Panc1 (cell line): ENCODE measurements around the gene SLC39A2. TPM values are rescaled to one million over a fixed set of nuclear protein-coding genes. Genes with fewer than 3 reads are reported as not detected.

Source experiments
- ATAC-seq: fragments of 200-7000 bp; cut with Tn5 transposase; 2 replicates; pipeline ENCODE4 v1.9.1; 2020; ENCODE audit warnings: mild to moderate bottlenecking, moderate library complexity
- BruUV-seq: library from RNA; stranded (reverse); fragments of 400-500 nt; replicated peaks from 2 replicates; lab custom pipeline; 2021; lab: Mats Ljungman, UMichigan
- CTCF ChIA-PET: fragments of 300-600 bp; sonication (Branson Sonifier 250); formaldehyde crosslinking; loops from one replicate; lab custom pipeline; 2022; ENCODE audit warnings: antibody characterized with exemption; lab: Charles Lee
- POLR2A ChIA-PET: fragments of 300-600 bp; sonication (Branson Sonifier 250); formaldehyde crosslinking; loops from one replicate; lab custom pipeline; 2022; ENCODE audit warnings: antibody characterized with exemption; lab: Charles Lee
- DNase-seq: peaks from one replicate; pipeline ENCODE4 v3.0.0-alpha.2; 2010; ENCODE audit warnings: low read depth, low spot score
- H3K27ac ChIP-seq: 2 replicates; pipeline ENCODE4 v1.5.1; 2011; ENCODE audit warnings: mild to moderate bottlenecking, low read length, inconsistent platforms
- H3K27me3 ChIP-seq: fragments of 200-500 bp; sonication (Bioruptor generic); 2 replicates; pipeline ENCODE4 v1.6.0; 2014; ENCODE audit warnings: low read length, inconsistent platforms; ENCODE audit not compliant: control insufficient read depth, insufficient read depth
- H3K36me3 ChIP-seq: fragments of 200-500 bp; sonication (Bioruptor generic); 2 replicates; pipeline ENCODE4 v1.5.1; 2014; ENCODE audit warnings: inconsistent platforms, mild to moderate bottlenecking, low read length, moderate library complexity; ENCODE audit not compliant: control insufficient read depth, insufficient read depth
- H3K4me1 ChIP-seq: 2 replicates; pipeline ENCODE4 v1.5.1; 2011; ENCODE audit warnings: inconsistent platforms, mild to moderate bottlenecking, low read length, moderate library complexity; ENCODE audit not compliant: control insufficient read depth, insufficient read depth
- H3K4me3 ChIP-seq, 2 experiments: 2 replicates each; pipeline ENCODE4 v1.5.1; 2011 to 2012; ENCODE audit warnings: low read depth in 2 of 2, low read length in 2 of 2, mild to moderate bottlenecking in 2 of 2, inconsistent platforms in 1 of 2, moderate library complexity in 1 of 2
- H3K9me3 ChIP-seq: fragments of 200-500 bp; sonication (Bioruptor generic); 2 replicates; pipeline ENCODE4 v1.5.1; 2014; ENCODE audit warnings: low read depth, mild to moderate bottlenecking, inconsistent platforms, low read length, moderate library complexity; ENCODE audit not compliant: control insufficient read depth, insufficient read depth
- CTCF ChIP-seq: fragments of 450-650 bp; IDR thresholded peaks from 2 replicates; pipeline ENCODE4 v1.5.1; 2017; ENCODE audit warnings: mild to moderate bottlenecking
- POLR2AphosphoS5 ChIP-seq: IDR thresholded peaks from 2 replicates; pipeline ENCODE4 v1.6.1; 2012; ENCODE audit warnings: mild to moderate bottlenecking, low read depth, low read length, moderate library complexity
- REST ChIP-seq, 2 experiments: IDR thresholded peaks; 2 replicates each; pipeline ENCODE4 v1.6.1; 2011 to 2012; ENCODE audit warnings: low read depth in 2 of 2, control low read depth in 1 of 2, low read length in 1 of 2, mild to moderate bottlenecking in 1 of 2, moderate library complexity in 1 of 2; ENCODE audit not compliant: insufficient read depth in 1 of 2
- SIN3A ChIP-seq: IDR thresholded peaks from 2 replicates; pipeline ENCODE4 v1.6.1; 2012; ENCODE audit warnings: low read depth, mild to moderate bottlenecking, low read length, moderate library complexity, borderline replicate concordance; ENCODE audit not compliant: insufficient read depth
- TCF7L2 ChIP-seq: IDR thresholded peaks from 2 replicates; pipeline ENCODE4 v1.6.1; 2011; ENCODE audit warnings: mild to moderate bottlenecking, low read depth, low read length, inconsistent platforms
- in situ Hi-C: cut with HindIII; loops from 2 replicates; pipeline ENCODE4 v1.10.0; 2016; ENCODE audit warnings: low sequenced_read_pairs, low pct_unique_long_range_greater_than_20kb
- intact Hi-C: fragments of 100-400 bp; cut with micrococcal nuclease; formaldehyde crosslinking; loops from one replicate; pipeline ENCODE4 v1.10.0; 2022; ENCODE audit not compliant: unreplicated experiment
- total RNA-seq: library from RNA; stranded (reverse); gene quantifications from one replicate; pipeline ENCODE4 v1.2.1, GENCODE V29; 2021; ENCODE audit not compliant: unreplicated experiment

The SLC39A2 gene
- total RNA-seq, 1 experiment from 2014 or later = not detected

DNA sequence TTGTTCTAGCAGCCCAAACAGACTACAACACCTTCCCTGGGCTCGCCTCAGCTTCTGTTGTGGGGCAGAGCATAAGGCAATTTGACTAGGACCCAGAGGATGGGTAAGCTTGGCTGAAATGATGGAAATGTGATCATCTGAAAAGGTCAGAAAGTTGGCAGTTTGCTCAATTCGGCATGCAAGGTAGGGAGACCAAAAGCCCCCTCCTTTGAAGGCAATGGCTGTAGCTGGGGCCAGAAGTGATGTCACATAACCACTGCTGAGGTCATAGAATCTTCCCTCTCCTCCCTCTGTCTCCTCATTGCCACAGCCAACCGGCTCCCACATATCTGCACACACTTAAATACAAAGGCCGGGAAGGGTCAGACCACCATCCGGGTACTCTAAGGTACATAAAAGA is 30.8 kb downstream of the SLC39A2 start, which contains the start of gene TPPP2:
TSS of gene TPPP2 (plus strand) at position 301 of the 400 bp plus-strand sequence. CDS start 365 bp downstream, outside the sequence.
- Histone ChIP-seq H3K4me3 (no peak within 1 kb of the TSS), H3K27me3 (no peaks in the 10 kb centered on the region; the same call in none of the 2 replicates), H3K9me3 (no peaks in the 10 kb centered on the region), H3K36me3 (no peaks in the 10 kb centered on the region), H3K27ac (no peak within 1 kb of the TSS), H3K4me1 (no peaks in the 10 kb centered on the region; the same call in 1 of the 2 replicates)
- in situ Hi-C loops = no loop called here
- BruUV-seq = no TSS peak
- TF ChIP-seq TCF7L2 (no peak), REST (IDR thresholded peaks at IDR 0.05; ENCODE audit: insufficient read depth in 1 of 2, low read depth in 2 of 2, low read length in 1 of 2) (no peak), POLR2AphosphoS5 (no peak), CTCF (no peak), SIN3A (no peak)
- ATAC-seq (no peak), DNase-seq (no peak)
- intact Hi-C loops = no loop called here
- CTCF ChIA-PET = no interaction called here
- POLR2A ChIA-PET = no interaction called here

GRCh38 chr14:21030531-21030930 is 31.4 kb downstream of the SLC39A2 start:
- DNase-seq (no peak), ATAC-seq (no peak)
- Histone ChIP-seq H3K27ac (no peak overlapping the region), H3K27me3 (no peaks in the 10 kb centered on the region; the same call in none of the 2 replicates), H3K4me1 (no peaks in the 10 kb centered on the region; the same call in 1 of the 2 replicates), H3K4me3 (no peak overlapping the region), H3K36me3 (no peaks in the 10 kb centered on the region), H3K9me3 (no peaks in the 10 kb centered on the region)
- intact Hi-C loops (no loop called here), in situ Hi-C loops (no loop called here)
- TF ChIP-seq POLR2AphosphoS5 (no peak), SIN3A (no peak), CTCF (no peak), TCF7L2 (no peak), REST (IDR thresholded peaks at IDR 0.05; ENCODE audit: insufficient read depth in 1 of 2, low read depth in 2 of 2, low read length in 1 of 2) (no peak)
- POLR2A ChIA-PET = no interaction called here
- BruUV-seq = no TSS peak
- CTCF ChIA-PET = no interaction called here
